Activated B cell treated with CpG ODN at 0.5 μM for 24 hours (primary cell): ENCODE measurements around the gene EXD3. TPM values are rescaled to one million over a fixed set of nuclear protein-coding genes. Genes with fewer than 3 reads are reported as not detected.
A peak's percentile ranks its signal among the peaks of the same experiment; 100 is the strongest.

Source experiments
- ATAC-seq: fragments of 200-7000 bp; cut with Tn5 transposase; one replicate; pipeline ENCODE4 v1.10.0; 2021; ENCODE audit warnings: low read depth, mild to moderate bottlenecking, moderate library complexity
- CTCF ChIA-PET: fragments of 350-600 bp; sonication (Branson Sonifier 250); formaldehyde crosslinking; loops from one replicate; lab custom pipeline; 2021; ENCODE audit warnings: antibody characterized with exemption; lab: Charles Lee
- POLR2A ChIA-PET: fragments of 350-600 bp; sonication (Branson Sonifier 250); formaldehyde crosslinking; loops from one replicate; lab custom pipeline; 2021; ENCODE audit warnings: antibody characterized with exemption; lab: Charles Lee
- DNase-seq: peaks from one replicate; pipeline ENCODE4 v3.0.0; 2022
- H3K27ac Mint-ChIP-seq: one replicate; pipeline ENCODE4 v1.8.0; 2020; ENCODE audit warnings: mixed read lengths
- H3K27me3 Mint-ChIP-seq: one replicate; pipeline ENCODE4 v1.8.0; 2021; ENCODE audit warnings: mixed read lengths
- H3K36me3 Mint-ChIP-seq: one replicate; pipeline ENCODE4 v1.8.0; 2021; ENCODE audit warnings: low read depth, mixed read lengths
- H3K4me1 Mint-ChIP-seq: one replicate; pipeline ENCODE4 v1.8.0; 2021; ENCODE audit warnings: mixed read lengths
- H3K4me3 Mint-ChIP-seq: one replicate; pipeline ENCODE4 v1.8.0; 2020; ENCODE audit warnings: mild to moderate bottlenecking, mixed read lengths
- H3K9me3 Mint-ChIP-seq: one replicate; pipeline ENCODE4 v1.8.0; 2020; ENCODE audit warnings: mixed read lengths
- intact Hi-C: fragments of 100-400 bp; cut with micrococcal nuclease; formaldehyde crosslinking; loops from one replicate; pipeline ENCODE4 v1.15.1; 2024
- total RNA-seq: library from RNA; stranded (reverse); gene quantifications from 2 replicates; pipeline ENCODE4 v1.2.3, GENCODE V29; 2022
- TF ChIP-seq, protein P1 (sequence below): fragments of 200-600 bp; IDR thresholded peaks from one replicate; pipeline ENCODE4 v1.8.0; 2022; ENCODE audit warnings: antibody characterized with exemption, mild to moderate bottlenecking

EXD3 gene
- total RNA-seq, 1 donor from 2014 or later, result 12.8 TPM

DNA sequence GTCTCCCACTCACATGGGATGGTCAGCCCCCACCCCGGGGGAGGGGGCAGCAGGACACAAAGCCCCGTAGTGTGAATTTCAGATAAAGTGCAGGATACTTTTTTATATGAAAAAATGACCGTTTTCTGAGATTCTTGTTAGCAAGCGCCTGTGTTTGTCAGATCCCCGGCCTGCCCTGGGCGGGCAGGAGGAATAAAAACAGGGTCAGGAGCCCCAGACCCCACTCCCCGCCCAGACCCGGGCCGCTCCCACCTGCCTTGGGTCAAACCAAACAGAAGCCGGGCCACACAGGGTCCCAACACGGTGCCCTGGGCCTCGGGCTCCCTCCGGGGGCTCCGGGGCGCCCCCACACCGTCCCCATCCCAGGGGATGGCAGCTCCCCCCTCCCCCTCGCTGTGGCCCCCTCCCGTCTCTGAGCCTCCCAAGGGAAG, 107.4 kb downstream of the EXD3 start:
- TF ChIP-seq, protein P1, sequence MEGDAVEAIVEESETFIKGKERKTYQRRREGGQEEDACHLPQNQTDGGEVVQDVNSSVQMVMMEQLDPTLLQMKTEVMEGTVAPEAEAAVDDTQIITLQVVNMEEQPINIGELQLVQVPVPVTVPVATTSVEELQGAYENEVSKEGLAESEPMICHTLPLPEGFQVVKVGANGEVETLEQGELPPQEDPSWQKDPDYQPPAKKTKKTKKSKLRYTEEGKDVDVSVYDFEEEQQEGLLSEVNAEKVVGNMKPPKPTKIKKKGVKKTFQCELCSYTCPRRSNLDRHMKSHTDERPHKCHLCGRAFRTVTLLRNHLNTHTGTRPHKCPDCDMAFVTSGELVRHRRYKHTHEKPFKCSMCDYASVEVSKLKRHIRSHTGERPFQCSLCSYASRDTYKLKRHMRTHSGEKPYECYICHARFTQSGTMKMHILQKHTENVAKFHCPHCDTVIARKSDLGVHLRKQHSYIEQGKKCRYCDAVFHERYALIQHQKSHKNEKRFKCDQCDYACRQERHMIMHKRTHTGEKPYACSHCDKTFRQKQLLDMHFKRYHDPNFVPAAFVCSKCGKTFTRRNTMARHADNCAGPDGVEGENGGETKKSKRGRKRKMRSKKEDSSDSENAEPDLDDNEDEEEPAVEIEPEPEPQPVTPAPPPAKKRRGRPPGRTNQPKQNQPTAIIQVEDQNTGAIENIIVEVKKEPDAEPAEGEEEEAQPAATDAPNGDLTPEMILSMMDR, result no peak
- no peak for ATAC-seq
- H3K4me3 Mint-ChIP-seq, result no peak overlapping the region
- H3K36me3 Mint-ChIP-seq, result no peaks in the 10 kb centered on the region
- CTCF ChIA-PET, result interaction anchor here (1.0 kb wide), 1 partner anchor 13 kb away, joined by 4 read pairs; the partner anchor contains the start of gene NRARP
- H3K4me1 Mint-ChIP-seq, result peaks cover 3% of the 10 kb centered on the region
- intact Hi-C loops, result no loop called here
- no peak overlapping the region for H3K27ac Mint-ChIP-seq
- H3K27me3 Mint-ChIP-seq, result peaks cover 2% of the 10 kb centered on the region
- POLR2A ChIA-PET, result no interaction called here
- no peak for DNase-seq
- no peaks in the 10 kb centered on the region for H3K9me3 Mint-ChIP-seq

DNA sequence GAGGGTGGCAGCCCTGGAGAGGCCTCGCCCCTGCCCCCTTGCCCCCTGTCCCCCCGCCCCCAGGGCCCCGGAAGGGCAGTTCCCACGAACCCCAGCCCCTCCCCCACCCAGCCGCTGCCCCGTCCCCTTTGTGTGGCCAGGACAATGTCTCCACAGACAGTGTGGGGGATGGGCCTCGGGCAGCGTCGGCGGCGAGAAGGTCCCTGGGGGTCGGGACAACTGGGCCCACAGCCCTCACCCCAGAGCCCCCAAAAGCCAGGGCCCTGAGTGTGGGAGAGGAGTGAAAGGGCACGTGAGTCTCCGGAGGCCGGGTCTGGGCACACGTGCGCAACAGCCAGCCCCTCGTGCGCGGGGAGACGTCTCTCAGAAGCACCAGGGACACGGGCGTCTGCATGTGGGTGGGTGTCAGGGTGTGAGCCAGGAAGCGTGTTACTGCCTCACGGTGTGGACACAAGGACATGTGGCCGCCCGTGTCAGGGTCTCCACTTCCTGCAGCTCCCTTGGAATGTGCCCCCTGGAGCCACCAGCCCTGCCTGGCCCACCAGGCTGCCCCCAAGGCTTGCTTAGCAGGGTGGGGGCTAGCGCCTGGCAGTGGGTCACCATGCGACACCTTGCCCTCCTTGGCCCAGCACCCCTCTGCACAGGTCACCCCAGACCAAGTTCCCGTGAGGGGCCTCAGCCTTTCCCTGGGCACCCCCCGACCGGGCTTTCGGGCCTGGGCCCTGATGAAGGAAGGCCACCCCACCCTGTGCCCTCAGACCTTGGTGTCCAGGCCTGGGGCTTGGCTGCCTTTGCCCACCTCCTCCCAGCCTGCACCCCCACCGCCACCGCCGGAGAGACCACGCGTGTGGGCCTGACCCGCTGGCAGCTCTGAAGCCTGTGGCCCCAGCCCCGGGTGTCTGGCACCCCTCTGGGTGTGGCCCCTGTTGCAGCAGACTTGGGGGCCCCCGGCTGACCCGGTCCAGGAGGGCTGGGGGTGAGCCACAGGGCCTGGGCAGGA, 108.1 kb downstream of the EXD3 start:
- no peaks in the 10 kb centered on the region for H3K36me3 Mint-ChIP-seq
- H3K4me1 Mint-ChIP-seq, result no peaks in the 10 kb centered on the region
- ChIA-PET POLR2A (no interaction called here), CTCF (no interaction called here)
- ATAC-seq (no peak), DNase-seq (peak; percentile 14)
- no peaks in the 10 kb centered on the region for H3K9me3 Mint-ChIP-seq
- intact Hi-C loops, result no loop called here
- H3K4me3 Mint-ChIP-seq, result no peak overlapping the region
- peaks cover 2% of the 10 kb centered on the region for H3K27me3 Mint-ChIP-seq
- no peak overlapping the region for H3K27ac Mint-ChIP-seq
- TF ChIP-seq, protein P1, result no peak

DNA sequence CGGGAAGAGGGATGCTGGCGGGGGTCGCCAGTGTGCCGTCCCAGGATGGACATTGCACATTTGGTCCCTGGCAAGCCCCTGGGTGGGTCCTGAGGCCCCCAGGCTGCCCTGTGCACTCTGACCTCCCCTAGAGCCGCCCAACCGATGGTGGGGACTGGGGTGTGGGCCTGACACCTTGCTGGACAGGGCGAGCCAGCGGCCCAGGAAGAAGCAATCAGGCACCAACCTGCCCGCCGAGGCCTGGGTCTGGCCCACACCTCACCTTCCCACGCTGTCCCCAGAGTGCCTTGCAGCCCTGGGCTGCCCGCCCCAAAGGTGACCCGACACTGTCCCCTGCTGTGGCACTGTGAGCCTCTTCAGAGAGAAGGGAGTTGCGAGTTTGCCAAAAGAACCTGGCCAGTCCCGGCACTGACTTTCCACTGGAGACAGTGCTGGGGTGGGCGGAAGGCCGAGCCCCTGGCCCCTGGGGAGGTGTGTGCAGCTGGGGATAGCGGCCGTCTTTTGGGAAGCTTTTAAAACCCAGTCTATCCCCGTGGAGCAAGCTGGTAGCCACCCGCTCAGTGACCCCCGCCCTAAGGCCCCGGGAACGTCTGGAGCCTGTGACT, 108.9 kb downstream of the EXD3 start:
- H3K27ac Mint-ChIP-seq, result no peak overlapping the region
- H3K9me3 Mint-ChIP-seq, result no peaks in the 10 kb centered on the region
- H3K27me3 Mint-ChIP-seq, result peaks cover 2% of the 10 kb centered on the region
- ChIA-PET CTCF (interaction anchor here (1.6 kb wide), 1 partner anchor 12 kb away, joined by 6 read pairs; the partner anchor contains the start of gene NRARP), POLR2A (no interaction called here)
- H3K36me3 Mint-ChIP-seq, result no peaks in the 10 kb centered on the region
- intact Hi-C loops, result no loop called here
- TF ChIP-seq, protein P1, result no peak
- no peak for ATAC-seq
- no peak overlapping the region for H3K4me3 Mint-ChIP-seq
- DNase-seq, result no peak
- H3K4me1 Mint-ChIP-seq, result no peaks in the 10 kb centered on the region

DNA sequence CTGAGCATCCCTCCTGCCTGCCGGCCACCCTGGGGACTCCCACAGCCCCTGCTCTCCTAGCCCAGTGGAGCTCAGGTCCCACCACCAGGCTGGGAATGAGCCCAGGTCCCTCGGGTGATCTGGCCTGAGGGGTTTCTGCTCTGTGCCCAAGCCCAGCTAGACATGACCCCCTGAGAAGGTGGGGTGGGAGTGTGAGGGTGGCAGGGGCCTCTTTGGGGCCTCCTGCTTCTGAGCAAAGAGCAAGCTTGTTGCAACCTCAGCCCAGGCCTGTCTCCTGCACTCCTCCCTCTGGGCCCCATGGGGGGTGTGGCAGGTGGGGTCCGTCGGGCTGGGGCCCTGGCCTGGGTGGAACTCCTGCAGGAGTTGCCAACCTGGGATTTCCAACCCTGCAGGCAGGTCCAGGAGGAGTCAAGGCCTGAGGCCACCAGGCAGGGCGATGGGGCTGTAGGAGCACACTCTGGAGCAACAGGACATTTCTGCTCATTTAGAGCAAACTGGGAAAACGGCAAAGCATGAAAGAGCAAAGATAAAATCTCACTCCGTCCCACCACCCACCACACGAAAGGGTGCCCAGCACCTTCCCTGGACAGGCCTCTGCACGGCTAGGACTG, 109.5 kb downstream of the EXD3 start:
- intact Hi-C loops, result no loop called here
- Mint-ChIP-seq H3K9me3 (no peaks in the 10 kb centered on the region), H3K4me3 (no peak overlapping the region), H3K36me3 (no peaks in the 10 kb centered on the region), H3K27me3 (peaks cover 2% of the 10 kb centered on the region), H3K4me1 (no peaks in the 10 kb centered on the region), H3K27ac (no peak overlapping the region)
- POLR2A ChIA-PET, result no interaction called here
- ATAC-seq (no peak), DNase-seq (no peak)
- CTCF ChIA-PET, result interaction anchor here (1.6 kb wide), 1 partner anchor 11 kb away, joined by 6 read pairs; the partner anchor contains the start of gene NRARP
- TF ChIP-seq, protein P1, result no peak
